Right lobe of liver (tissue), 6 donors: ENCODE data around the gene TSC22D4. TPM values are rescaled to one million over a fixed set of nuclear protein-coding genes. Genes with fewer than 3 reads are reported as not detected.
A peak's percentile ranks its signal among the peaks of the same experiment; 100 is the strongest.

Source experiments
- ATAC-seq, 4 donors: fragments of 200-7000 bp; cut with Tn5 transposase; one replicate each; pipeline ENCODE4 v1.9.1; 2020; ENCODE audit warnings: mild to moderate bottlenecking in 4 of 4, moderate library complexity in 4 of 4
- DNase-seq, 3 donors: peaks; one replicate each; pipeline ENCODE4 v3.0.0-alpha.2; 2020
- H3K27ac ChIP-seq, 3 donors: fragments of 200-600 bp; one replicate each; pipeline ENCODE4 v1.8.0; 2022
- H3K27me3 ChIP-seq, 2 donors: fragments of 200-600 bp; one replicate each; pipeline ENCODE4 v1.8.0; 2022
- H3K36me3 ChIP-seq, 4 donors: fragments of 200-600 bp; sonication (generic) in 1 of 4; one replicate each; pipeline versions ENCODE4 v1.5.1 to v1.8.0; 2017 to 2022; ENCODE audit warnings: control low read depth in 1 of 4
- H3K4me1 ChIP-seq, 4 donors: fragments of 200-600 bp; sonication (generic) in 1 of 4; one replicate each; pipeline versions ENCODE4 v1.5.1 to v1.8.0; 2017 to 2022; ENCODE audit warnings: control low read depth in 1 of 4
- H3K4me3 ChIP-seq, 3 donors: fragments of 200-600 bp; one replicate each; pipeline ENCODE4 v1.8.0; 2022
- H3K9me3 ChIP-seq, 4 donors: fragments of 200-600 bp; sonication (generic) in 1 of 4; one replicate each; pipeline versions ENCODE4 v1.5.1 to v1.8.0; 2017 to 2022; ENCODE audit warnings: control low read depth in 1 of 4
- POLR2A ChIP-seq: fragments of 450-650 bp; IDR thresholded peaks from one replicate; pipeline ENCODE4 v1.6.1; 2017; ENCODE audit warnings: antibody characterized with exemption, mild to moderate bottlenecking
- WGBS: methylation state at CpG from one replicate; pipeline ENCODE4 v1.1.6; 2018; ENCODE audit warnings: low coverage, low lambda C conversion rate; ENCODE audit not compliant: insufficient coverage; ENCODE audit errors: missing lambda C conversion rate; 5-methylcytosine and 5-hydroxymethylcytosine counted together
- intact Hi-C, 2 donors: fragments of 100-400 bp; cut with DNase I; formaldehyde crosslinking; loops; one replicate each; pipeline versions ENCODE4 v1.11.2 to v1.14.1; 2022
- total RNA-seq, 6 experiments: library from RNA; depleted of rRNA in 2 of 6; stranded (reverse); fragments of >200 nt in 2 of 6; fragmentation: NEBNext Ultra II Directional in 3 of 6; extraction: Animal tissue kit (Norgen Biotek cat#: 25700) in 3 of 6; gene quantifications; one replicate each; pipeline versions ENCODE4 v1.1.0 to v1.2.4, GENCODE V29; 2016 to 2023
- TF ChIP-seq, protein P1 (sequence below), 4 donors: fragments of 200-600 bp in 3 of 4; fragments of 450-650 bp in 1 of 4; IDR thresholded peaks; one replicate each; pipeline versions ENCODE4 v1.5.1 to v1.8.0; 2016 to 2022; ENCODE audit warnings: antibody characterized with exemption in 4 of 4, mild to moderate bottlenecking in 2 of 4
- donor health status: DM: no; HTN: yes; CAD: no.
- donor health status: DM: no; HTN: no; CAD: no.
- donor health status: DM: no; HTN: no; CAD: no.
- donor health status: DM: no; HTN: yes; CAD: no.
- donor health status: DM: no; HTN: yes; CAD: no.

The TSC22D4 gene
- total RNA-seq, 6 experiments from 2014 or later = 12.5 to 20.5 (median 17.0) TPM

DNA sequence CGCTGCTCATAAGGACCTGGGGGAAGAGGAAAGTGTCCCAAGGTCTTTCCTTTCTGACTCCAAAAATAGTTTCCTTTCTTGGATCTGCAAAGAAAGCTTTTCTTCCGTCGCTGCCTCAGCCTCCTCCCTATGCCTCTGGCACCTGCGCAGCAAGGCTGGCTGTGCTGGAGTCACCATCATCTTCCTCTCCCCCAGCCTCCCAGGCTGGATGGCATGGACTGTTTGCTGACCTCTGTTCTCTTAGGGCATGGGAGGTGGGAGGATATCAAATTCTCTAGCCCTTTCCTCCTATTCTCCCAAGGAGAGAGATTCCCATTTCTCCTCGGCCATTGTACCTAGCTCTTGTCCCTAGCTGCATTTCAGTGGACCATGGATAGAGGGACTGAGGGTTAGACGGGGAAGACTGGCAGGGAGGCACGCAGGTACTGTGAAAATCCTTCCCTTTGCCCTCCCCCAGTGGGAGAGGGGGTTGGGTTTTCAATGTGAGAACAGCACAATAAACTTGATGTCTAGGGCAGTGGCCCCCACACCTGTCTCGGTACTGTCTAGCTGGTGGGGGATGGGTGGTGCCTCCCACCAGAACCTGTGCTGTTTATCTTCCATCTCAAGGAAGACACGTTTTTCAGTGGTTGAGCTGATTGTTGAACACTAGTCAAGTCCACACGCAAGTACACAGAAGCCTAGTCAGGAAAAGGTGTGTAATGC is 45.3 kb downstream of the TSC22D4 start:
- 65% methylated on average over 8 of the region's 10 CpGs for WGBS
- intact Hi-C loops = no loop called here
- ATAC-seq (no peak), DNase-seq (no peak)
- Histone ChIP-seq H3K27me3 (no peaks in the 10 kb centered on the region), H3K36me3 (peaks cover 0 to 21% (median 4%) of the 10 kb centered on the region in 4 donors), H3K4me3 (no peak overlapping the region), H3K27ac (peak overlapping the region in 1 of 3 donors; percentile 18), H3K9me3 (no peaks in the 10 kb centered on the region), H3K4me1 (peaks cover 0 to 34% (median 3%) of the 10 kb centered on the region in 4 donors)
- TF ChIP-seq, protein P1, sequence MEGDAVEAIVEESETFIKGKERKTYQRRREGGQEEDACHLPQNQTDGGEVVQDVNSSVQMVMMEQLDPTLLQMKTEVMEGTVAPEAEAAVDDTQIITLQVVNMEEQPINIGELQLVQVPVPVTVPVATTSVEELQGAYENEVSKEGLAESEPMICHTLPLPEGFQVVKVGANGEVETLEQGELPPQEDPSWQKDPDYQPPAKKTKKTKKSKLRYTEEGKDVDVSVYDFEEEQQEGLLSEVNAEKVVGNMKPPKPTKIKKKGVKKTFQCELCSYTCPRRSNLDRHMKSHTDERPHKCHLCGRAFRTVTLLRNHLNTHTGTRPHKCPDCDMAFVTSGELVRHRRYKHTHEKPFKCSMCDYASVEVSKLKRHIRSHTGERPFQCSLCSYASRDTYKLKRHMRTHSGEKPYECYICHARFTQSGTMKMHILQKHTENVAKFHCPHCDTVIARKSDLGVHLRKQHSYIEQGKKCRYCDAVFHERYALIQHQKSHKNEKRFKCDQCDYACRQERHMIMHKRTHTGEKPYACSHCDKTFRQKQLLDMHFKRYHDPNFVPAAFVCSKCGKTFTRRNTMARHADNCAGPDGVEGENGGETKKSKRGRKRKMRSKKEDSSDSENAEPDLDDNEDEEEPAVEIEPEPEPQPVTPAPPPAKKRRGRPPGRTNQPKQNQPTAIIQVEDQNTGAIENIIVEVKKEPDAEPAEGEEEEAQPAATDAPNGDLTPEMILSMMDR (IDR thresholded peaks at IDR 0.05) = no peak
- TF ChIP-seq POLR2A = no peak

- intact Hi-C loops = no loop called here
- no peak for ATAC-seq
- Histone ChIP-seq H3K36me3 (peaks cover 0 to 21% (median 4%) of the 10 kb centered on the region in 4 donors), H3K9me3 (no peaks in the 10 kb centered on the region), H3K27ac (peak overlapping the region in 1 of 3 donors; percentile 18), H3K4me3 (no peak overlapping the region), H3K27me3 (no peaks in the 10 kb centered on the region), H3K4me1 (peaks cover 0 to 34% (median 3%) of the 10 kb centered on the region in 4 donors)
- 43% methylated on average over 3 of the region's 4 CpGs for WGBS
- TF ChIP-seq, protein P1 (IDR thresholded peaks at IDR 0.05) = no peak
- TF ChIP-seq POLR2A = no peak
- no peak for DNase-seq
Observed at GRCh38 chr7:100433276-100433591, 45.8 kb downstream of the TSC22D4 start.

GRCh38 chr7:100432621-100433275 is 46.3 kb downstream of the TSC22D4 start:
- no peak for ATAC-seq
- 85% methylated on average over 10 of the region's 21 CpGs for WGBS
- peaks cover 0 to 37% (median 5%) of the 10 kb centered on the region in 4 donors for H3K4me1 ChIP-seq
- peaks cover 0 to 21% (median 4%) of the 10 kb centered on the region in 4 donors for H3K36me3 ChIP-seq
- no peak overlapping the region for H3K4me3 ChIP-seq
- H3K9me3 ChIP-seq = no peaks in the 10 kb centered on the region
- intact Hi-C loops = no loop called here
- H3K27ac ChIP-seq = peak overlapping the region in 1 of 3 donors; percentile 18
- no peaks in the 10 kb centered on the region for H3K27me3 ChIP-seq
- TF ChIP-seq, protein P1 (IDR thresholded peaks at IDR 0.05) = no peak
- no peak for TF ChIP-seq POLR2A
- no peak for DNase-seq

DNA sequence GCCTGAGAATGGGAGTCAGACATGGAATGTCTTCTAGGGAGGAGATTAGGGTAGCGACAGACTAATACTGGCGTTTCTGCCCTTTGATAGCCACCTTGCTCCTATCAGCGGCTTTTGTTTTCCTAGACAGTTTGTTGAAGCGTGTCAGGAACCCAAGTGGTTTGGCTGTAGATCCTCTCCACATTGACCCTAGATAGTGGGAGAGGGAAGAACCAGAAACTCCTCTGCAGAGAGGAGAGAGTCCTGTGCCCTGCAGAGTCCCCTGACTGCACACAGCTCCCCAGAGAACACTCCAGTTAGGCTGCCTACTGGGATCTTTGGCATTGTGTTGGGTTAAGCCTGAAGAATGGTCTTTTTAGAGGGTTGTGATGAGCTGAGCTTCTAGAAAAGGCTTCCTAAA is 47.0 kb downstream of the TSC22D4 start:
- DNase-seq (no peak), ATAC-seq (no peak)
- H3K36me3 ChIP-seq = peaks cover 0 to 21% (median 4%) of the 10 kb centered on the region in 4 donors
- H3K4me1 ChIP-seq = peaks cover 0 to 38% (median 5%) of the 10 kb centered on the region in 4 donors
- intact Hi-C loops = no loop called here
- TF ChIP-seq POLR2A = no peak
- TF ChIP-seq, protein P1 (IDR thresholded peaks at IDR 0.05) = no peak
- no peaks in the 10 kb centered on the region for H3K27me3 ChIP-seq
- peak overlapping the region in 1 of 3 donors; percentile 0 for H3K27ac ChIP-seq
- WGBS = 58% methylated on average over 4 of the region's 4 CpGs
- H3K9me3 ChIP-seq = no peaks in the 10 kb centered on the region
- H3K4me3 ChIP-seq = no peak overlapping the region
